ENCODE data around the gene SOX6. TPM values are rescaled to one million over a fixed set of nuclear protein-coding genes. Genes with fewer than 3 reads are reported as not detected.

SOX6 gene
- polyA plus RNA-seq, 3 donors, result not detected

DNA sequence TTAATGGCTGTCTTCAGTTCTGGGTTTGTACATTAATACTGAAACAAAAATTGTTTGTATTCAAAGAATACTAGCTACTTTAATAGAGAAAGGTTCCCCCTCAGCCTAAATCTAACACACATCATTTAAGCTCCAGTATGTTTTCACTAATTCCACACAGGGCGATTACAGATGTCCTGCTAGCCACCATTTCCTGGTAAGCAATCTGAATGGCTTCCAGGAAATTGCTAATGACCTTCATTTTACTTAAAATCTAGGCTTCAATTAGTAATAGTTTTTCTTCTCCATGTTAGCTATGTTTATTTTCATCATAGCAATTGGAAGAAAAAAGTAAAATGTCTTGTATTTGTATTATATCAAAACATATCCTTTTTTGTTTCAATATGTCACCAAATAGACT lies 132.8 kb downstream of the SOX6 start:
- 100% methylated on average over 1 of the region's 1 CpG for WGBS (ENCODE audit: insufficient coverage)
- Mint-ChIP-seq H3K27me3 (ENCODE audit: low read depth in 3 of 3) (no peaks in the 10 kb centered on the region), H3K36me3 (no peaks in the 10 kb centered on the region), H3K9me3 (no peaks in the 10 kb centered on the region), H3K4me3 (no peak overlapping the region), H3K4me1 (no peaks in the 10 kb centered on the region), H3K27ac (no peak overlapping the region)
- Histone ChIP-seq H3K9ac (ENCODE audit: insufficient read depth, low read length, poor library complexity, severe bottlenecking) (no peak overlapping the region), H3K4me1 (ENCODE audit: control insufficient read depth in 1 of 2, insufficient read depth in 2 of 2, low read length in 2 of 2) (no peaks in the 10 kb centered on the region), H3K36me3 (replicated peaks in 1 of 2; ENCODE audit: control insufficient read depth in 1 of 2, insufficient read depth in 2 of 2, low read length in 2 of 2) (no peaks in the 10 kb centered on the region), H2AFZ (ENCODE audit: insufficient read depth, low read depth, low read length, poor library complexity, severe bottlenecking) (no peak overlapping the region), H3K27me3 (ENCODE audit: control insufficient read depth in 2 of 2, insufficient read depth in 2 of 2, low read length in 2 of 2) (no peaks in the 10 kb centered on the region), H3K79me2 (ENCODE audit: insufficient read depth, low read length) (no peaks in the 10 kb centered on the region), H3K4me2 (replicated peaks; ENCODE audit: extremely low read depth, low read length, poor library complexity, severe bottlenecking) (no peak overlapping the region), H3K9me3 (replicated peaks in 1 of 2; ENCODE audit: control insufficient read depth in 1 of 2, insufficient read depth in 1 of 2, low read length in 2 of 2) (no peaks in the 10 kb centered on the region), H3K4me3 (replicated peaks in 1 of 3; ENCODE audit: low read depth in 2 of 3, low read length in 3 of 3) (no peak overlapping the region), H3K27ac (ENCODE audit: low read depth in 1 of 2, low read length in 2 of 2) (no peak overlapping the region), H4K20me1 (ENCODE audit: insufficient read depth, low read length) (no peaks in the 10 kb centered on the region)
- intact Hi-C loops (cut with micrococcal nuclease), result no loop called here
- TF ChIP-seq, protein P1, sequence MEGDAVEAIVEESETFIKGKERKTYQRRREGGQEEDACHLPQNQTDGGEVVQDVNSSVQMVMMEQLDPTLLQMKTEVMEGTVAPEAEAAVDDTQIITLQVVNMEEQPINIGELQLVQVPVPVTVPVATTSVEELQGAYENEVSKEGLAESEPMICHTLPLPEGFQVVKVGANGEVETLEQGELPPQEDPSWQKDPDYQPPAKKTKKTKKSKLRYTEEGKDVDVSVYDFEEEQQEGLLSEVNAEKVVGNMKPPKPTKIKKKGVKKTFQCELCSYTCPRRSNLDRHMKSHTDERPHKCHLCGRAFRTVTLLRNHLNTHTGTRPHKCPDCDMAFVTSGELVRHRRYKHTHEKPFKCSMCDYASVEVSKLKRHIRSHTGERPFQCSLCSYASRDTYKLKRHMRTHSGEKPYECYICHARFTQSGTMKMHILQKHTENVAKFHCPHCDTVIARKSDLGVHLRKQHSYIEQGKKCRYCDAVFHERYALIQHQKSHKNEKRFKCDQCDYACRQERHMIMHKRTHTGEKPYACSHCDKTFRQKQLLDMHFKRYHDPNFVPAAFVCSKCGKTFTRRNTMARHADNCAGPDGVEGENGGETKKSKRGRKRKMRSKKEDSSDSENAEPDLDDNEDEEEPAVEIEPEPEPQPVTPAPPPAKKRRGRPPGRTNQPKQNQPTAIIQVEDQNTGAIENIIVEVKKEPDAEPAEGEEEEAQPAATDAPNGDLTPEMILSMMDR (IDR thresholded peaks at IDR 0.05), result no peak
- no peak for DNase-seq

DNA sequence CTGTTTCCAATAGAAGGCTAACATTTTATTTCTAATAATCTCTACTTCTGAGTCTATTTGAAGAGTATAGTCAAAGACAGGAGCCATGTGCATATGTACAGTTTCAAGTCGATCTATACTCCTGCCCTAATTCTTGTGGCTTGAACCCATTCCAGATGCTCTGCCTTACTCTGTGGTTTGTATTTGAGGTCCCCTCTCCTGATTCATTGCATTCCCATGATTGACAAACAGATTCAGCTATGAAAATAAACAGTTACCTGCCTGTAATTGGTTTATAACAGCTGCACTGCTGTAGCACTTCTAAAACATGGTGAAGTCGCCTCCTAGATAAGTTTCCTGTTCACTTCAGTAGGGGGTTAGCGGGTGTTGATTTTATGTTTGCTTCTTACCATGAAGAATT lies 138.7 kb downstream of the SOX6 start:
- H3K4me1 ChIP-seq (ENCODE audit: control insufficient read depth in 1 of 2, insufficient read depth in 2 of 2, low read length in 2 of 2), result no peaks in the 10 kb centered on the region
- no peaks in the 10 kb centered on the region for H3K27me3 ChIP-seq (ENCODE audit: control insufficient read depth in 2 of 2, insufficient read depth in 2 of 2, low read length in 2 of 2)
- H3K27ac Mint-ChIP-seq, result no peak overlapping the region
- H3K9me3 Mint-ChIP-seq, result peaks cover 0 to 2% (median 0%) of the 10 kb centered on the region in 7 donors
- intact Hi-C loops (cut with micrococcal nuclease), result no loop called here
- H3K9me3 ChIP-seq (replicated peaks in 1 of 2; ENCODE audit: control insufficient read depth in 1 of 2, insufficient read depth in 1 of 2, low read length in 2 of 2), result no peaks in the 10 kb centered on the region
- H4K20me1 ChIP-seq (ENCODE audit: insufficient read depth, low read length), result no peaks in the 10 kb centered on the region
- H3K4me1 Mint-ChIP-seq, result no peaks in the 10 kb centered on the region
- peaks cover 0 to 1% (median 0%) of the 10 kb centered on the region in 3 donors for H3K27me3 Mint-ChIP-seq (ENCODE audit: low read depth in 3 of 3)
- no peak overlapping the region for H3K4me3 ChIP-seq (replicated peaks in 1 of 3; ENCODE audit: low read depth in 2 of 3, low read length in 3 of 3)
- no peaks in the 10 kb centered on the region for H3K36me3 Mint-ChIP-seq
- no peaks in the 10 kb centered on the region for H3K79me2 ChIP-seq (ENCODE audit: insufficient read depth, low read length)
- H3K27ac ChIP-seq (ENCODE audit: low read depth in 1 of 2, low read length in 2 of 2), result no peak overlapping the region
- H3K9ac ChIP-seq (ENCODE audit: insufficient read depth, low read length, poor library complexity, severe bottlenecking), result no peak overlapping the region
- TF ChIP-seq, protein P1 (IDR thresholded peaks at IDR 0.05), result no peak
- WGBS (ENCODE audit: insufficient coverage), result 100% methylated on average over 1 of the region's 3 CpGs
- DNase-seq, result no peak
- no peak overlapping the region for H2AFZ ChIP-seq (ENCODE audit: insufficient read depth, low read depth, low read length, poor library complexity, severe bottlenecking)
- H3K36me3 ChIP-seq (replicated peaks in 1 of 2; ENCODE audit: control insufficient read depth in 1 of 2, insufficient read depth in 2 of 2, low read length in 2 of 2), result no peaks in the 10 kb centered on the region
- H3K4me3 Mint-ChIP-seq, result no peak overlapping the region
- no peak overlapping the region for H3K4me2 ChIP-seq (replicated peaks; ENCODE audit: extremely low read depth, low read length, poor library complexity, severe bottlenecking)
